Epithelial cell of proximal tubule (primary cell): ENCODE data around the gene LIMS1. TPM values are rescaled to one million over a fixed set of nuclear protein-coding genes. Genes with fewer than 3 reads are reported as not detected.

ENCODE experiments used
- DNase-seq: peaks from one replicate; pipeline ENCODE4 v3.0.0-alpha.2; 2011; ENCODE audit warnings: low read depth
- H3K4me3 ChIP-seq: 2 replicates; pipeline ENCODE4 v1.5.1; 2011; ENCODE audit warnings: low read depth, mild to moderate bottlenecking, low read length
- total RNA-seq: library from RNA; depleted of rRNA; stranded (reverse); fragments of >200 nt; gene quantifications from 2 replicates; pipeline ENCODE4 v1.2.3, GENCODE V29; 2015
- TF ChIP-seq, protein P1 (sequence below): conservative IDR thresholded peaks from 2 replicates; pipeline ENCODE4 v1.5.1; 2012; ENCODE audit warnings: low read depth, mild to moderate bottlenecking, low read length

The LIMS1 gene
- total RNA-seq, 1 donor from 2014 or later, result 58.3 TPM

GRCh38 chr2:108587621-108588020 lies 53.4 kb downstream of the LIMS1 start:
- no peak overlapping the region for H3K4me3 ChIP-seq
- peak; percentile 57 for DNase-seq
- TF ChIP-seq, protein P1, sequence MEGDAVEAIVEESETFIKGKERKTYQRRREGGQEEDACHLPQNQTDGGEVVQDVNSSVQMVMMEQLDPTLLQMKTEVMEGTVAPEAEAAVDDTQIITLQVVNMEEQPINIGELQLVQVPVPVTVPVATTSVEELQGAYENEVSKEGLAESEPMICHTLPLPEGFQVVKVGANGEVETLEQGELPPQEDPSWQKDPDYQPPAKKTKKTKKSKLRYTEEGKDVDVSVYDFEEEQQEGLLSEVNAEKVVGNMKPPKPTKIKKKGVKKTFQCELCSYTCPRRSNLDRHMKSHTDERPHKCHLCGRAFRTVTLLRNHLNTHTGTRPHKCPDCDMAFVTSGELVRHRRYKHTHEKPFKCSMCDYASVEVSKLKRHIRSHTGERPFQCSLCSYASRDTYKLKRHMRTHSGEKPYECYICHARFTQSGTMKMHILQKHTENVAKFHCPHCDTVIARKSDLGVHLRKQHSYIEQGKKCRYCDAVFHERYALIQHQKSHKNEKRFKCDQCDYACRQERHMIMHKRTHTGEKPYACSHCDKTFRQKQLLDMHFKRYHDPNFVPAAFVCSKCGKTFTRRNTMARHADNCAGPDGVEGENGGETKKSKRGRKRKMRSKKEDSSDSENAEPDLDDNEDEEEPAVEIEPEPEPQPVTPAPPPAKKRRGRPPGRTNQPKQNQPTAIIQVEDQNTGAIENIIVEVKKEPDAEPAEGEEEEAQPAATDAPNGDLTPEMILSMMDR, result no peak

DNA sequence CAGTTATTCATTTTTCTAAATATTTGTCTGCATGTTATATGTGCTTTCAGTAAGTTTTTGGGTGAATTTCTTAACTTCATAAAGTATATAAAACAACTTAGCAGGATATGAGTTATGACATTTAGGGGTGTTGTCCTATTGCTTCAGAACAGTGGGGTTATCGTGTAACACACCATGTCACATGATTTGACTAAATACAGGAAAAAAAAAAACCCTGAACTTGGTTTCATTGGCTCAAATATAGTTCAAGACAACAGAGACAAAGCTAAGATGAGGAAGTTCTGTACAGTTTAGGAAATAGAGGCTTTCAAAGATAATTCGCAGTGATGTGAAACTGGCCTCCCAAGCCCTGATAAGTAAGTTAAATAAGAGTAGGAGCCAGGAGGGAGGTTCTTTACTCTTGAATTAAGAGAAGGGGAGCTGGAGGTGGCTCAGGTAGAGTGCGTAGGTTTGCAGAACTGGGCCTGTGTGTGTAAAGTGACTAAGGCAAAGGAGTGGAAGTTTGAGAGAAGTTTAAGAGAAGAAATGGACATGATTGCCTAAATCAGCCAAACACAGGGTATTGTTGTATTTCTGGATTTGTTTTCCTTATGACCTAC lies 53.9 kb downstream of the LIMS1 start:
- H3K4me3 ChIP-seq, result peak overlapping the region; percentile 16
- DNase-seq, result no peak
- TF ChIP-seq, protein P1, result no peak

DNA sequence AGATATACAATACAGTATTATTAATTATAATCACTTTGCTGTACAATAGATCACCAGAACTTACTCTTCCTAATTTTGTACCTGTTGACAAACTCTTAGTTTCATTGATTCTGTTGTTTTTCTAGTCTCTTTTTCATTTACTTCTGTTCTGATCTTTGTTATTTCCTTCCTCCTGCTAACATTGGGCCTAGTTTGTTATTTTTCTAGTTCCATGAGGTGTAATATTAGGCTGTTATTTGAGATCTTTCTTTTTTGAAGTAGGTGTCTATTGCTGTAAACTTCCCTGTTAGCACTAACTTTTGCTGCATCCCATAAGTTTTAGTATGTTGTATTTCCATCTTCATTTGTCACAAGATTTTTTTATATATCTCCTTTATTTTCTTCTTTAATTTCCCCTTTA lies 55.1 kb downstream of the LIMS1 start:
- DNase-seq, result no peak
- TF ChIP-seq, protein P1, result no peak
- H3K4me3 ChIP-seq, result no peak overlapping the region

DNA sequence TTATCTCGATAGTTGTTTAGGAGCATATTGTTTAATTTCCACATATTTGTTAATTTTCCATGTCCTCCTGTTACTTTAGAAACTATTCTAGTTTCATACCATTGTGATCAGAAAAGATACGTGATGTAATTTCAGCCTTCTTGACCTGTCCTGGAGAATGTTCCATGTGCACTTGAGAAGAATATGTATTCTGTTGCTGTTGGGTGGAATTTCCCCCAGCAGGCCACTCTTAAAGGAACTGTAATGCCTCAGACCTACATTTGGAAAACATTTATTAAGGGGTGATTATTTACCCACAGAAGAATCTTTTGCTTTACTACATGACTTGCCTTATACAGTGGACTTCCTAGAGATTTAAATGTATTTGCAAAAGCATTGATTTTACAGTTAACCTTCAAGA lies 55.5 kb downstream of the LIMS1 start:
- TF ChIP-seq, protein P1, result no peak

DNA sequence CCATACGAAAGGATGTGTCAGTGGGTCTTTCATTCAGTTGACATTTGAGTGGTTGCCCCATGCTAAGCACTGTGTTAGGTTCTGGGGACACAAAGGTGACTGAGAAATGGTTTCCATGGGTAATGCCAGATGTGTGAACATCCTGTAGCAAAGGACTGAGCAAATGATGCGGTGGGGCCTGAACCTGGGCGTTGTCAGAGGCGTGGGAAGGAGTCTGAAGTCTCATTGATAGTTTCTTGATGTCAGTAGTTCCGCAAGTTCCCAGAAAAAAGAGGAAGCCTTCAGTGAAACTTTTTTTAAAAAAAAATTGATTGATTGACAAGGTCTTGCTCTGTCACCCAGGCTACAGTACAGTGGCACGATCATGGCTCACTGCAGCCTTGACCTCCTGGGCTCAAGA lies 56.9 kb downstream of the LIMS1 start:
- H3K4me3 ChIP-seq, result no peak overlapping the region
- DNase-seq, result no peak
- TF ChIP-seq, protein P1, result no peak

More for the DNA sequence above, 55.5 kb downstream of the LIMS1 start:
- DNase-seq, result no peak
- no peak overlapping the region for H3K4me3 ChIP-seq

DNA sequence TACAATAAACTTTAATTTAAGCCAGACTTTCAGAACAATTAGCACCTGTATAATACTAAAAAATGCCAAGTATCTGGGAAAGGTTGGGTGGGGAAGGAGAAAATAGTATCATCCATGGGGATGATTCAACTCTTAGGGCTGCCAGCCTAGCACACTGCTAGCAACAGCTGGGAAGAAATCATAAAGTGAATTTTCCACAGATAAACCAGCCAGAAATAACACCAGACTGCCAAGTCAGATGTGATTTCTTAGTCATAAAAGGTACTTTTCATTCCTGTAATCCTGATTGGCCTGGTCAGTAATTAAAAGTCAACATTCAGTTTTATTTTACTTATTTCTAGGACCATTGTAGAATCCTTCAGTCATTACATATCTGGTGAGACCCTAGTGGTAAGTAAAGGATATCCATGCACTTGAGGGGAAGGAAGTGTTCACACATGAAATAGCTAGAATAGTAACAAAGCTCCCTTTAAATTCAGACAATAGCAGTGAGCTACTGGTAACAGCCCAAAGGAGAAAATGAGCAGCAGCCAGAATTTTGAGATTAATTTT lies 59.4 kb downstream of the LIMS1 start:
- peak; percentile 64 for DNase-seq
- peak overlapping the region; percentile 1 for H3K4me3 ChIP-seq
- TF ChIP-seq, protein P1, result peak; percentile 22
